Measurements from ENCODE around the gene SGCD. TPM values are rescaled to one million over a fixed set of nuclear protein-coding genes. Genes with fewer than 3 reads are reported as not detected.

The SGCD gene
- polyA plus RNA-seq, 1 donor (not counting 4 experiments of a cell fraction or from before 2014, with no cell fraction given), result not detected

- dilution Hi-C loops (cut with MboI; ENCODE audit: extremely low pct_ligation_motif_present, low sequenced_read_pairs), result no loop called here
- Histone ChIP-seq H3K9me1 (ENCODE audit: control insufficient read depth, extremely low read depth, insufficient read depth, low read length) (no peaks in the 10 kb centered on the region), H3K27me3 (ENCODE audit: control insufficient read depth, extremely low read depth, insufficient read depth, low read length) (no peaks in the 10 kb centered on the region), H3K79me2 (ENCODE audit: control insufficient read depth, insufficient read depth, low read length) (no peaks in the 10 kb centered on the region), H3K27ac (ENCODE audit: control insufficient read depth, insufficient read depth, low read length) (no peak overlapping the region), H3K4me2 (ENCODE audit: control insufficient read depth, extremely low read depth, insufficient read depth, low read depth, low read length) (no peak overlapping the region), H3K4me3 (ENCODE audit: control insufficient read depth in 2 of 3, extremely low read depth in 1 of 3, insufficient read depth in 2 of 3, low read depth in 1 of 3, low read length in 3 of 3) (no peak overlapping the region), H2AFZ (ENCODE audit: control insufficient read depth, low read length) (no peak overlapping the region), H3K4me1 (ENCODE audit: control insufficient read depth, extremely low read depth, insufficient read depth, low read length) (no peaks in the 10 kb centered on the region), H3K36me3 (ENCODE audit: control insufficient read depth in 2 of 2, extremely low read depth in 1 of 2, insufficient read depth in 2 of 2, low read length in 2 of 2) (no peaks in the 10 kb centered on the region), H4K20me1 (ENCODE audit: control insufficient read depth, extremely low read depth, insufficient read depth, low read length) (no peaks in the 10 kb centered on the region), H3K9me3 (ENCODE audit: control insufficient read depth, low read depth, low read length) (no peaks in the 10 kb centered on the region), H3K9ac (ENCODE audit: control insufficient read depth, extremely low read depth, insufficient read depth, low read length) (no peak overlapping the region)
- FAIRE-seq, result no peak
- no peak for DNase-seq (ENCODE audit: low read depth, low spot score)
- no peak for TF ChIP-seq EZH2 (IDR thresholded peaks at IDR 0.05; ENCODE audit: low read length)
- TF ChIP-seq, protein P1, sequence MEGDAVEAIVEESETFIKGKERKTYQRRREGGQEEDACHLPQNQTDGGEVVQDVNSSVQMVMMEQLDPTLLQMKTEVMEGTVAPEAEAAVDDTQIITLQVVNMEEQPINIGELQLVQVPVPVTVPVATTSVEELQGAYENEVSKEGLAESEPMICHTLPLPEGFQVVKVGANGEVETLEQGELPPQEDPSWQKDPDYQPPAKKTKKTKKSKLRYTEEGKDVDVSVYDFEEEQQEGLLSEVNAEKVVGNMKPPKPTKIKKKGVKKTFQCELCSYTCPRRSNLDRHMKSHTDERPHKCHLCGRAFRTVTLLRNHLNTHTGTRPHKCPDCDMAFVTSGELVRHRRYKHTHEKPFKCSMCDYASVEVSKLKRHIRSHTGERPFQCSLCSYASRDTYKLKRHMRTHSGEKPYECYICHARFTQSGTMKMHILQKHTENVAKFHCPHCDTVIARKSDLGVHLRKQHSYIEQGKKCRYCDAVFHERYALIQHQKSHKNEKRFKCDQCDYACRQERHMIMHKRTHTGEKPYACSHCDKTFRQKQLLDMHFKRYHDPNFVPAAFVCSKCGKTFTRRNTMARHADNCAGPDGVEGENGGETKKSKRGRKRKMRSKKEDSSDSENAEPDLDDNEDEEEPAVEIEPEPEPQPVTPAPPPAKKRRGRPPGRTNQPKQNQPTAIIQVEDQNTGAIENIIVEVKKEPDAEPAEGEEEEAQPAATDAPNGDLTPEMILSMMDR (optimal IDR thresholded peaks at IDR 0.05 in 1 of 3, IDR thresholded peaks at IDR 0.05 in 1 of 3, conservative IDR thresholded peaks at IDR 0.05 in 1 of 3; ENCODE audit: extremely low read depth in 1 of 3, insufficient read depth in 2 of 3, low read length in 3 of 3), result no peak
Observed at GRCh38 chr5:156589946-156590216, 262.9 kb downstream of the SGCD start.

DNA sequence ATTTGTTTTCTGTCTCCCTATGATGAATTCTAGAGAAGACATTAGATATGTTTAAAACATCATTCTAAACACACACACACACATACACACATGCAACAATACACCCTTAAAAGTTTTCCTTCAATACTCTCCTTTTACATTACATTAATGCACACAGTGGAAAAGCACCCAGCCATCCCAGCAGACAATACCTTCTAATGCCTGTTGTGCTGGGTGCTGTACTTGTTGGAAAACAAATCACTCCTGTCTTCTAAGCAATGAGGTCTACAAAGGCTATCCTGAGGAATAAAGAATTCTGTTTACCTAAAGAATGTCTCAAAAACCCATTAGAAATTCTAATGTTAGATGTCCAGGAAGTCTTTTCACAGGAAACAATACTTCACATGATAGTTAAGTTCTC, 264.0 kb downstream of the SGCD start:
- Histone ChIP-seq H3K9me1 (ENCODE audit: control insufficient read depth, extremely low read depth, insufficient read depth, low read length) (no peaks in the 10 kb centered on the region), H3K36me3 (ENCODE audit: control insufficient read depth in 2 of 2, extremely low read depth in 1 of 2, insufficient read depth in 2 of 2, low read length in 2 of 2) (no peaks in the 10 kb centered on the region), H3K4me2 (ENCODE audit: control insufficient read depth, extremely low read depth, insufficient read depth, low read depth, low read length) (no peak overlapping the region), H2AFZ (ENCODE audit: control insufficient read depth, low read length) (no peak overlapping the region), H3K27me3 (ENCODE audit: control insufficient read depth, extremely low read depth, insufficient read depth, low read length) (no peaks in the 10 kb centered on the region), H3K9me3 (ENCODE audit: control insufficient read depth, low read depth, low read length) (no peaks in the 10 kb centered on the region), H3K4me1 (ENCODE audit: control insufficient read depth, extremely low read depth, insufficient read depth, low read length) (no peaks in the 10 kb centered on the region), H3K9ac (ENCODE audit: control insufficient read depth, extremely low read depth, insufficient read depth, low read length) (no peak overlapping the region), H4K20me1 (ENCODE audit: control insufficient read depth, extremely low read depth, insufficient read depth, low read length) (no peaks in the 10 kb centered on the region), H3K79me2 (ENCODE audit: control insufficient read depth, insufficient read depth, low read length) (no peaks in the 10 kb centered on the region), H3K4me3 (ENCODE audit: control insufficient read depth in 2 of 3, extremely low read depth in 1 of 3, insufficient read depth in 2 of 3, low read depth in 1 of 3, low read length in 3 of 3) (no peak overlapping the region), H3K27ac (ENCODE audit: control insufficient read depth, insufficient read depth, low read length) (no peak overlapping the region)
- DNase-seq (ENCODE audit: low read depth, low spot score), result no peak
- TF ChIP-seq, protein P1 (optimal IDR thresholded peaks at IDR 0.05 in 1 of 3, IDR thresholded peaks at IDR 0.05 in 1 of 3, conservative IDR thresholded peaks at IDR 0.05 in 1 of 3; ENCODE audit: extremely low read depth in 1 of 3, insufficient read depth in 2 of 3, low read length in 3 of 3), result no peak
- TF ChIP-seq EZH2 (IDR thresholded peaks at IDR 0.05; ENCODE audit: low read length), result no peak
- no peak for FAIRE-seq
- dilution Hi-C loops (cut with MboI; ENCODE audit: extremely low pct_ligation_motif_present, low sequenced_read_pairs), result no loop called here
